KBM-7 (cell line): Measurements from ENCODE around the gene ZFAND2B.
A peak's percentile ranks its signal among the peaks of the same experiment; 100 is the strongest.
"Not testable (repeated sequence)": the region's sequence is repeated elsewhere in the genome, so short reads cannot be mapped to it uniquely, and the experiment has no call there.

Experiments
- DNase-seq: peaks from one replicate; pipeline ENCODE4 v3.0.0-alpha.2; 2015
- in situ Hi-C: fragments of 300-500 bp; cut with MboI; formaldehyde crosslinking; loops from 2 replicates; pipeline ENCODE4 v1.14.3; 2020; ENCODE audit warnings: low sequenced_read_pairs, low pct_unique_long_range_greater_than_20kb, mixed read lengths

ZFAND2B gene

GRCh38 chr2:219245899-219246230 is 39.3 kb downstream of the ZFAND2B start:
- in situ Hi-C loops = no loop called here
- no peak for DNase-seq

GRCh38 chr2:219246559-219246958 is 40.0 kb downstream of the ZFAND2B start:
- in situ Hi-C loops = no loop called here

GRCh38 chr2:219247678-219248642 is 41.4 kb downstream of the ZFAND2B start:
- DNase-seq = peak; percentile 19
- in situ Hi-C loops = no loop called here

More at GRCh38 chr2:219246559-219246958, 40.0 kb downstream of the ZFAND2B start:
- DNase-seq = no peak

GRCh38 chr2:219248845-219249202 is 42.2 kb downstream of the ZFAND2B start:
- in situ Hi-C loops = no loop called here
- no peak for DNase-seq

- peak; percentile 74 for DNase-seq
- in situ Hi-C loops = no loop called here
Observed at GRCh38 chr2:219249203-219249980, 42.8 kb downstream of the ZFAND2B start.

GRCh38 chr2:219250049-219250781 is 43.6 kb downstream of the ZFAND2B start:
- in situ Hi-C loops = no loop called here

GRCh38 chr2:219251656-219252055 is 45.1 kb downstream of the ZFAND2B start:
- in situ Hi-C loops = no loop called here
- no peak for DNase-seq

More at GRCh38 chr2:219250049-219250781, 43.6 kb downstream of the ZFAND2B start:
- DNase-seq = no peak

GRCh38 chr2:219252084-219252483 is 45.5 kb downstream of the ZFAND2B start:
- in situ Hi-C loops = no loop called here
- no peak for DNase-seq

- in situ Hi-C loops = no loop called here
- DNase-seq = no peak
Observed at GRCh38 chr2:219252570-219252899, 46.0 kb downstream of the ZFAND2B start.

GRCh38 chr2:219252900-219253752 is 46.5 kb downstream of the ZFAND2B start, which contains the start of gene TUBA4B:
Gene TUBA4B (plus strand): TSS chr2:219253243. CDS start chr2:219253408, 165 bp downstream.
- DNase-seq = peak; percentile 72

GRCh38 chr2:219253753-219254589 is 47.4 kb downstream of the ZFAND2B start, which contains the start of gene TUBA4A:
Gene TUBA4A (minus strand): TSS chr2:219253918. CDS start chr2:219253858, 60 bp downstream.
- DNase-seq = peak; percentile 86
- in situ Hi-C loops = no loop called here

More at GRCh38 chr2:219252900-219253752, 46.5 kb downstream of the ZFAND2B start, which contains the start of gene TUBA4B:
- in situ Hi-C loops = no loop called here

- in situ Hi-C loops = no loop called here
- peak; percentile 72 for DNase-seq
Observed at GRCh38 chr2:219254590-219255201, 48.1 kb downstream of the ZFAND2B start.

GRCh38 chr2:219258942-219259341 is 52.4 kb downstream of the ZFAND2B start:
- in situ Hi-C loops, DNase-seq: not testable (repeated sequence)
